Stimulated activated CD4-positive, alpha-beta T cell treated with anti-CD3 and anti-CD28 coated beads, TNF-alpha, amount 100 ng/mL, for 24 hours (primary cell): Measurements from ENCODE around the gene GPS2.

Experiments used
- DNase-seq, 3 experiments: peaks; one replicate each; pipeline ENCODE4 v3.0.0-alpha.2; 2020; ENCODE audit warnings: low read depth in 3 of 3

The GPS2 gene

DNA sequence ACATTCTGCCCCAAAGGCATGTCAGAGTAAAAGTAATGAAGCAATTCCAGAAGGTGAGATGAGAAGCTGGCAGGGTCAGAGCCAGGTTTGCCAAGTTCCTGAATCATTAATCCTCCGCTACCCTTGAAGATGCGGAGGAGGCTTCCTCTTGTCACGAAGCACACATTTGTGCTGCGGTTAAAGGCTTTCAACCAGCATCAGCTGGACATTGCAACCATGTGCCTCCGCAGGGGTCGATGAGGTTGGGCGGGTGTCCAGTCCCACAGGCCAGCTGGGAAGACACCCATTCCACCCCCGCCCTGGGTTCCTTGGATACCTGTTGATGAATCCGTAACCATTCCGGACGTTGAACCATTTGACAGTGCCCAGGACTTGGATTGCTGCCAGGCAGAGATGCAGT is 22.0 kb downstream of the GPS2 start:
- DNase-seq: no peak

DNA sequence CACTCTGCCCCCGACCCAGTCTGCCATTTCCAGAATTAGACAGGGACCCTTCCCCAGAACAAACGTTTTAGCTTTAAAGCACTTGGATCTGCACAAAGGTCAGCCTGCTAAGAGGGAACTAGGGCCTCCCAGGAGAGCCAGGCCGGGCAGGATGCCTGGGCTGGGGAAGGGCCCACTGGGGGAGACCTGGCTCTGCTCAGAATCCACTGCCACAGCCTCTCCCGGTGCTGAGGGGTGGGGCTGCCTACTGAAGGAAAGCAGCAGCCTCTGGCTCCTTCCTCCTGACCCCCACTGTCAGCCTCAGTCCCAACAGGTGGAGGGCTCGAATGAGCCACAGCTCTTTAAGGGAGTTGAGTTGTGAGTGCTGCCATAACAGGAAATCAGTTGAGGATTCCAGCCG is 22.4 kb downstream of the GPS2 start:
- no peak for DNase-seq

DNA sequence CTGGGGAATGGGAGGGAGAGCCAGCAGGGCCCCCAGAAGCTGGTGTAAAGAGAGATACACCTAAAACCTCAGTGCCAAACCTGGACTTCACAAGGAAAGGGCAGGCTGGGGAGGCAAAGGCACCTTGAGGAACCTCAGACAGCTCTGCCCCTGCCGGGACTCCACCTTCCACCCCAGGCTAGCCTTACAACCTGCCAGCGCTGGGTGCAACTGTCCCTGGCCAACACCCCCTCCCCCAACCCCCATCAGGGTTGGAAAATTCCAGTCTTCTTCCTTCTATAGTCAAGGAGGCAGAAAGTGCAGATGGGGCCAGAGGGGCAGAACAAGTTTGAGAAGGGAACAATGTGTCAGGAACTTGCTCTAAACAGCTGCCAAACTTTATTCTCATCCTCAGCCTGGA is 23.0 kb downstream of the GPS2 start:
- no peak for DNase-seq

DNA sequence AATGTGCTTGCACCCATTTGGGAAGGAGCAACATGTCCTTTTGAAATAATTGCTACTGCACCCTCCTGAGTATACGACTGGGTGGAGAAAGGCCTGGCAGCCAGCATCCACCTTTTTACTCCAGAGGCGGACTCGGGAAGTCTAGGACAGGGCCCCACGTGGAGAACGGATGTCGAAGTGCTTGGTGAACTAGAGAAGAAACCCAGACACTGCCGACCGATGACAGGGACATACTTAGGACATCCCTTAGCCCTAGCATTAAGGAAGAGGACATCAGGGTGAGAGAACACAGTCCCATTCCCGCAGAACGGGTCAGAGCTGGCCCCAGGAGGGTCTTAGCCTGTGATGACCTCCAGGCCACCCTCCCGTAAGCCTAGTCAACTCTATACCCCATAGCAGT is 24.5 kb downstream of the GPS2 start:
- DNase-seq: no peak

DNA sequence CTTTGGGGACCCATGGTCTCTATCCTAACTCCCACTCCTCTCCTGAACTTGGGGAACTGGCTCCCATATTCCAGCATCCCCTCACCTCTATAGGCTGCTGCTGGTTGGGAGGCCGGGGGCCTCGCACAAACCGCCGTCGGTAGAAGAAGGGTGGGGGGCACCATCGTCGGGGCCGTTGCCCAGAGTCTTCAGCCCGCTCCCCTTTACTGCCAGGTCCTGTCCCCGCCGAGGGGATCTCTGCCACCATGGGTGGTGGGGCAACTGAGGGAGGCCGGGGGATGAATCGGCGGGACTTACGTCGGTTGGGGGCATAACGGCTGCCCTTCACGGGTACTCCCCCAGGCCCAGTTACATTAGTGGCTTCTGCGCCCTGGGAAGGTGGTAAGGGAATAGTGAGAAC is 25.0 kb downstream of the GPS2 start:
- DNase-seq: no peak

DNA sequence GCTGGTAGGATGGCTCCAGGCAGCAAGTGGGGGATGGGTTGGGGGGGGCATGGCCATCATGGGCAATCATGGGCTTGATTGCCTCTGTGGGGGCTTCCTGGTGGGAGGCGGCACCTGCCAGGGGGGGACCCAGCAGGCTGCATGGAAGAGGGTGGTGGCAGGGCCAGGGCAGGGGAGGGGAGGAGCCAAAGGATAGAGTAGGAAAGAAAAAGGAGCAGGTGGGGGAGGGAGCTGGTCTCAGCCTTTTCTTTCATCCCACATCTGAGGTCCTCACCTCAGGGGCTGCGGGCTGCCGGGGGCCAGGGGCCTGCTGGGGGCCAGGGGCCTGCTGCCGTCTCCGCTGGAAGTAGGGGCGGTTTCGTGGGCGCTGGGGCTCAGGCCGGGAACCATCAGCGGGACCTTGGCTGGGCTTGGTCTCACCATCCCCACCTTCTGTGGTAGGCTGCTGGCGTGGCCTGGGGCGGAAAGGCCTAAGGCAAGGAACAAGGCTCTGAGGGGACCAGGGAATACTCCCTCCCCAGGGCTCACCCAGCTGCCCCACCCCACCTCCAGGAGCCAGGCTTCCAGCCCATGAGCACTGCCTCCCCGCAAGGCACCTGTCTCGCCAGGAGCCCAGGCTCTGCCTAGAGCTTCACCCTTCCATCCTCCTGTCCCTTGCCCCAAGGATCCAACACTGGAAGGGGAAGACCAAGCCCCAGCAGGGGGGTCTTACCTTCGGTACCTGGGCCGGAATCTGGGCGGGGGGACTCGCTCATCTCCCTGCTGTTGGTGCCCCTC is 25.7 kb downstream of the GPS2 start:
- DNase-seq: no peak

DNA sequence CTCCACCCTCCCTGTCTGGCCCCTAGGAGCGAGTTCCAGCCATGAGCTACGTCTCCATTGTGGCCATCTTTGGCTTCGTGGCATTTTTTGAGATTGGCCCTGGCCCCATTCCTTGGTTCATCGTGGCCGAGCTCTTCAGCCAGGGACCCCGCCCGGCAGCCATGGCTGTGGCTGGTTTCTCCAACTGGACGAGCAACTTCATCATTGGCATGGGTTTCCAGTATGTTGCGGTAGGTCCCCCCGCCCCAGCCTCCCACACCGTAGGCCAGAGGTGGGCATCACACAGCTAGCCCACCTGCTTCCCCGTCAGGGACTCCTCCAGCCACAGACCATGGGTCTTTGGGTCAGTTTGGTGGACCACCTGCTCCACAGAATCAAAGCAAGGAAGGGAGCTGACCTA is 29.5 kb downstream of the GPS2 start:
- DNase-seq: no peak

DNA sequence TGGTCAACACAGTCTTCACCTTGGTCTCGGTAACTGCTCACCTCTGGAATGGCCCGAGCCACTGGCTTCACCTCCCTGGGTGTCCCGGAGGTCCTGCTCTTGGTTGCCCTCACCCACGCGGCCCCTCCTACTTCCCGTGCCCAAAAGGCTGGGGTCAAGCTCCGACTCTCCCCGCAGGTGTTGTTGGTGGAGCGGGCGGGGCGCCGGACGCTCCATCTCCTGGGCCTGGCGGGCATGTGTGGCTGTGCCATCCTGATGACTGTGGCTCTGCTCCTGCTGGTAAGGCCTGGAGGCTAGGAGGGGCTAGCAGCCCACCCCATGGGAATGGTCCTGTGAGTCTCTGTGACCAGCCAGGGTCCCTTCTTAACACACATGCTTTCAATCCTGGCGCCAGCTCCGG is 30.2 kb downstream of the GPS2 start:
- DNase-seq: no peak

DNA sequence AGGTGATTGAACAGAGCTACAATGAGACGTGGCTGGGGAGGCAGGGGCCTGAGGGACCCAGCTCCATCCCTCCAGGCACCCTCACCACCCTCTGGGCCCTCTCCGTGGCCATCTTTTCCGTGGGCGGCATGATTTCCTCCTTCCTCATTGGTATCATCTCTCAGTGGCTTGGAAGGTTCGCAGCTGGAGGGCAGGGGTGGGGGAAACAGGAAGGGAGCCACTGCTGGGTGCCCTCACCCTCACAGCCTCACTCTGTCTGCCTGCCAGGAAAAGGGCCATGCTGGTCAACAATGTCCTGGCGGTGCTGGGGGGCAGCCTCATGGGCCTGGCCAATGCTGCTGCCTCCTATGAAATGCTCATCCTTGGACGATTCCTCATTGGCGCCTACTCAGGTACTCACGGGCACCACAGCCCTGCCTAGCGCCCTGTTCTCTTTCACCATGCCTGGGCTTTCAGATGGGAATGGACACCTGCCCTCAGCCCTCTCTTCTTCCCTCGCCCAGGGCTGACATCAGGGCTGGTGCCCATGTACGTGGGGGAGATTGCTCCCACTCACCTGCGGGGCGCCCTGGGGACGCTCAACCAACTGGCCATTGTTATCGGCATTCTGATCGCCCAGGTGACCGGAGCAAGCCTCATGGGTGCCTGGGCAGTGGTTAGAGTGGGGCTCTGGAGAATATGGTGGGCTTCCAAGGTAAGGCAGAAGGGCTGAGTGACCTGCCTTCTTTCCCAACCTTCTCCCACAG is 31.5 kb downstream of the GPS2 start:
- DNase-seq: no peak

DNA sequence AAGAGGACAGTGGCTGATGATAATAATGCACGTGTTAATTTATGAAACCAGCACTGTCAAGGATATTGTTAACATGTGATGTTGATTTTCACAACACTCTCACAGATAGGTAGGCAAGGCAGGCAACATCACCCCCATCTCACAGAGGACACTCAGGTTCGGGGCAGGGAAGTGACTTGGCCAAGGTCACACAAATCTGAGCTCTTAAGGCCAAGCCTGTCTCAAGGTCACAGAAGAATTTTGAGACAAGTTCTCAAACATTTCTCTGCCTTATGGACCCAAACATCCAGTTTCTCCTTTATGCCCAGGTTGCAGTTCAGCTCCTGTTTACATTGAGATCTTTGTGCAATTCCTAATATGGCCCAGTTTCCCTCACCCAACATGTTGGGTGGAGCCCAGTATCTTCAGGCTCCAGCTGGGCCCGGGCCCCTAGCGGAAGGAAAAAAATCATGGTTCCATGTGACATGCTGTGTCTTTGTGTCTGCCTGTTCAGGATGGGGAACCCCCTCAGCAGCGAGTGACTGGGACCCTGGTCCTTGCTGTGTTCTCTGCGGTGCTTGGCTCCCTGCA is 32.3 kb downstream of the GPS2 start:
- DNase-seq: no peak

DNA sequence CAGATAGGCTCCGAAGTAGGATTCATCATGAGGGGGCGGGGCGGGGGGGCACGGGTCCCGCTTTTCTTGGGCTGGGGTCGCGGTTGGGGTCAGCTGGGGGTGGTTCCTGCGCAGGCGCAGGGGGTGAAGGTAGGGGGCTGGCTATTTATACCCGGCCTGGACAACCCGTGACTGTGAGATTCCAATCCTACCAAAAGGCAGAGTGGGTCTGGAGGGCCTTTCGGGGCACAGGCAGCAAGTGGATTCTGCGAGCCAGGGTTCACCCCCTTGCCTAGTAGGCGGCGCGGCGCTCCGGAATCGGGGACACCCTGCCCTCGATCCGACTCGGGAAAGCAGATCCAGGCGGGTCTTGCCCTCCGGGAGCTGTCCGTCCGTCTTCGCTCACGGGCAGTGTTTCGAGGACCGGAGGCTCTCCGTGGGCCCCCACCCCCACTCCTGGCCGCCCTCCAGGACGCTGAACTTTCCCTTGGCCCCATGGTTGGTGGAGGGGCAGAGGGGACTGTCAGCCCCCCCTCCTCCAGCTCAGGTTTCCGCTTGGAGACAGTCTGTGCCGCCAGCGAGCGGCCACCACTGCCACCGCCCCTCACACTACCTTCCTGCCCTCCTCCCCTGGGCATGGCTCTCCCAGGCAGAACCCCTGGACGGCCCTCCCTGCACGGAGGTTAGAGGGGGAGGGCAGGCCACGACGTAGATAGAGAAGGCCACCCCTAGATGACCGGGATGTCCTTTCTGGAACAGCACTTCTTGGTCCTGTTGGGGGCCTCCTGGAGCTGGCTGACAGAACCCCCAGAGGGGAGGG is 33.0 kb downstream of the GPS2 start:
- no peak for DNase-seq

DNA sequence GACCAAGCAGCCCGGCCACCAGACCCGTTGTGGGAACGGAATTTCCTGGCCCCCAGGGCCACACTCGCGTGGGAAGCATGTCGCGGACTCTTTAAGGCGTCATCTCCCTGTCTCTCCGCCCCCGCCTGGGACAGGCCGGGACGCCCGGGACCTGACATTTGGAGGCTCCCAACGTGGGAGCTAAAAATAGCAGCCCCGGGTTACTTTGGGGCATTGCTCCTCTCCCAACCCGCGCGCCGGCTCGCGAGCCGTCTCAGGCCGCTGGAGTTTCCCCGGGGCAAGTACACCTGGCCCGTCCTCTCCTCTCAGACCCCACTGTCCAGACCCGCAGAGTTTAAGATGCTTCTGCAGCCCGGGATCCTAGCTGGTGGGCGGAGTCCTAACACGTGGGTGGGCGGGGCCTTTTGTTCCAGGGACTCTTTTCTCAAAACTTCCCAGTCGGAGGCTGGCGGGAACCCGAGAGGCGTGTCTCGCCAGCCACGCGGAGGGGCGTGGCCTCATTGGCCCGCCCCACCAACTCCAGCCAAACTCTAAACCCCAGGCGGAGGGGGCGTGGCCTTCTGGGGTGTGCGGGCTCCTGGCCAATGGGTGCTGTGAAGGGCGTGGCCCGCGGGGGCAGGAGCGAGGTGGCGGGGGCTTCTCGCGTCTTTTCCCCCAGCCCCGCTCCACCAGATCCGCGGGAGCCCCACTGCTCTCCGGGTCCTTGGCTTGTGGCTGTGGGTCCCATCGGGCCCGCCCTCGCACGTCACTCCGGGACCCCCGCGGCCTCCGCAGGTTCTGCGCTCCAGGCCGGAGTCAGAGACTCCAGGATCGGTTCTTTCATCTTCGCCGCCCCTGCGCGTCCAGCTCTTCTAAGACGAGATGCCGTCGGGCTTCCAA is 33.8 kb downstream of the GPS2 start, which contains the start of gene SLC2A4:
TSS of gene SLC2A4 (plus strand) at position 645 of the 879 bp plus-strand sequence. CDS start at position 862, 217 bp downstream.
- peak; percentile 79 to 94 (median 84) for DNase-seq

DNA sequence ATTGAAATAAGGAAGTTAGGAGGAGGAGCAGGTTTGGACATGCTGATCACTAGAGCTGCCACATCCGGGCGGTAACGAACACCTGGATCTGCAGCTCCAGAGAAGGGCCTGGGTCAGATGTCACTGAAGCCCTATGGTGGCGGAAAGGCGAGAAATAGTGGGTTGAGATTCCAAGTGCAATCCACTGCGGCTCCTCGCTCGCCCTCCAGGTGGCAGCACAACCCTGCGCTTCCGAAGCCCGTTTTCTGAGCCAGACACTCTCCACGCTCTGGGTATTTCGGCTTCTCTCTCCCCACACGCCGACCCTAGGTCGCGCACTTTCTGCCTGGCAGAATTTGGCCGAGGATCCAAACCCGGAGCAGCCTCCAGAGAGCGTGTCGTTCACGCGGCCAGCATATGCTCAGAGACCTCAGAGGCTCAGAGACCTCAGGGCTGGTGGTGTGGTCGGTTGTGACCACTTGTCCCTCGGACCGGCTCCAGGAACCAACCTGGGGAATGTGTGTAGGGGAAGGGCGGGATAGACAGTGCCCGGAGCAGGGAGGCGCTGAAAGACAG is 34.6 kb downstream of the GPS2 start:
- peak; percentile 67 to 85 (median 78) for DNase-seq

DNA sequence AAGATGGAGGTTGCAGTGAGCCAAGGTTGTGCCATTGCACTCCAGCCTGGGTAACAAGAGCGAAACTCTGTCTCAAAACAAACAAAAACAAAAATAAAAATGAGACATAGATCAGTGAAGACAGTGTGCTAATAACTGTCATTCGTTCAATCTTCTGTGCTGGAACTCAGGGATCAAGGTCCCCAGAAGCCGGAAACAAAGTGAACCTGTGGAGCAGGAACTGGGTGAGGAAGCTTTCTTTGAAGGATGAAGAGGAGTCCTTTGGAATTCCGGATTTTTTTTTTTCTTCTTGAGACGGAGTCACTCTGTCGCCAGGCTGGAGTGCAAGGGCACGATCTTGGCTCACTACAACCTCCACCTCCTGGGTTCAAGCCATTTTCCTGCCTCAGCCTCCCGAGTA is 35.7 kb downstream of the GPS2 start:
- no peak for DNase-seq

DNA sequence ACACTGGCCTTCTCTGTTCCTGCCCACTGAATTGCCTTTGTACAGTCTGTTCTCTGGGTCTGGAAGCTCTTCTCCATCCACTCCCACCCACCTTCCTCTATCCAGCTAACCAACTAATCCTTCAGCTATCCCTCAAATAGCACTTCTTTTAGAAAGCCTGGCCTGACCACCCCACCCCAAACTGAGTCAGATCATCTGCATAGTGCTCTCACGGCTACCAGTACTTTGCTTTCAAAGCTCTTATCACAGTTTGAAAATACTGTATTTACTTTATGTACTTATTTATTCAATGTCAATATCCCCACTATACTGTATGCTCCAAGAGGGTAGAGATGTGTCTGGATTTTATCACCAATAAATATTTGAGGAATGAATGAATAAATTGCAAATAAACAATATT is 48.4 kb downstream of the GPS2 start:
- DNase-seq: no peak

DNA sequence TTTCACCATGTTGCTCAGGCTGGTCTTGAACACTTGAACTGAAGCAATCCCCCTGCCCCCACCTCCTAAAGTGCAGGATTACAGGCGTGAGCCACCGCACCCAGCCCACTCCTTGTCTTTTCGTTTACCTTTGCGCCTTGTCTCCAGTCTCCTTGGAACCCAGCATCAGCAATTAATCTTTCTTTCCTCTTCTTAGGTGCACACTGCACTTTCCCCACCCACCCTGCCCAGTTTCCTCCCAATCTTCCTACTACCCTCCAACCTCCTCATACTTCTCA is 51.4 kb downstream of the GPS2 start:
- DNase-seq: no peak

DNA sequence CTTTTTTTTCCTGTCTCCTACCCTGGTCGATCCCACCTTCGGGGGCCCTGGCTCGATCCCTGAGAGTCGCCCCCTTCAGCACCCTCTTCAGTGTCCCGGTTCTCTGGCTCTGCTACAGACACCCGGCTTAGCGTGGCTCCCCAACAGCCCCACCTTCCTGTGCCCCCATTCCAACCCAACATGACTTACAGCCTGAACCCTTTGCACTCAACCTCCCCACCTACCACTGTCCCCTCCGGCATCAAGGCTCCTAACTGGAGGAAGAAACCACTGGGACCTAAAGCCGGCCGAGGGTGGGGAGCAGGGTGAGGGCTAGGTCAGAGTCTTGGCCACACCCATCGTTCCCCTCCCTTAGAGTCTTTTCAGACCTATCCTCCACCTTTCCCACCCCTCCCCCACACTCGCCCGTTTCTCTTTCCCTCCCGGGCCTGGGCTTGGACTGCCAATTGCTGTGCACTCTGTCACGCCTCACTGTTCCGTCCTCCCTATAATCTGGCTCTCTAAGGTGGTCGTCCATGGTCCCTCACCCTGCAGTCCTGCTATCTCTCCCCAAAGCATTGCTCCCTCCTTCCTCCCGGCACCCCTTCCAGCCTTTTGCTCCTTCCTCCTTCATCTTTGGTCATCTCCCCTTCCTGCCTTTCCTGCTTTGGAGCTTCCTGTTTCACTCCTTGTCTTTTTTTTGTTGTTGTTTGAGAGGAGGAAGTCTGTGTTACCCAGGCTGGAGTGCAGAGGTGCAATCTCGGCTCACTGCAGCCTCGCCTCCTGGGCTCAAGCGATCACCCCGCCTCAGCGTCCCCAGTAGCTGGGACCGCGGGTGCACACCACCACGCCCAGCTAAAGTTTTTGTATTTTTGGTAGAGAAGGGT is 52.0 kb downstream of the GPS2 start:
- DNase-seq: no peak
